ENCODE results near the gene ETNK1.

DNA sequence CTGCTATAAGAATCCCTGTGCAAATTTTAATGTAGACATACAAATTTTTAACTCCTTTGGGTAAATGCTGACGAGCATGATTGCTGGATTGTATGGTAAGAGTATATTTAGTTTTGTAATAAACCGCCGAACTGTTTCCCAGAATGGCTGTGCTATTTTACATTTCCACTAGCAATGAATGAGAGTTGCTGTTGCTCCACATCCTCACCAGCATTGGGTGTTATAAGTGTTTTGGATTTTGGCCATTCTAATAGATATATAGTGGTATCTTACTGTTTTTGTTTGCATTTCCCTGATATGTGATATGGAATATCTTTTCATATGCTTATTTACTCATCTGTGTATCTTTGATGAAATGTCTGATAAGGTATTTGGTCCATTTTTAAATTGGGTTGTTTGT is 23.7 kb downstream of the ETNK1 start:
- TF ChIP-seq, protein P1, sequence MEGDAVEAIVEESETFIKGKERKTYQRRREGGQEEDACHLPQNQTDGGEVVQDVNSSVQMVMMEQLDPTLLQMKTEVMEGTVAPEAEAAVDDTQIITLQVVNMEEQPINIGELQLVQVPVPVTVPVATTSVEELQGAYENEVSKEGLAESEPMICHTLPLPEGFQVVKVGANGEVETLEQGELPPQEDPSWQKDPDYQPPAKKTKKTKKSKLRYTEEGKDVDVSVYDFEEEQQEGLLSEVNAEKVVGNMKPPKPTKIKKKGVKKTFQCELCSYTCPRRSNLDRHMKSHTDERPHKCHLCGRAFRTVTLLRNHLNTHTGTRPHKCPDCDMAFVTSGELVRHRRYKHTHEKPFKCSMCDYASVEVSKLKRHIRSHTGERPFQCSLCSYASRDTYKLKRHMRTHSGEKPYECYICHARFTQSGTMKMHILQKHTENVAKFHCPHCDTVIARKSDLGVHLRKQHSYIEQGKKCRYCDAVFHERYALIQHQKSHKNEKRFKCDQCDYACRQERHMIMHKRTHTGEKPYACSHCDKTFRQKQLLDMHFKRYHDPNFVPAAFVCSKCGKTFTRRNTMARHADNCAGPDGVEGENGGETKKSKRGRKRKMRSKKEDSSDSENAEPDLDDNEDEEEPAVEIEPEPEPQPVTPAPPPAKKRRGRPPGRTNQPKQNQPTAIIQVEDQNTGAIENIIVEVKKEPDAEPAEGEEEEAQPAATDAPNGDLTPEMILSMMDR (conservative IDR thresholded peaks at IDR 0.05 in 1 of 2, IDR thresholded peaks at IDR 0.05 in 1 of 2; ENCODE audit: extremely low read depth in 1 of 2, insufficient read depth in 1 of 2, low read depth in 1 of 2, low read length in 2 of 2) = no peak
- TF ChIP-seq EZH2 (IDR thresholded peaks at IDR 0.05; ENCODE audit: borderline replicate concordance, low read length) = no peak
